Prostate gland (tissue), 2 donors: ENCODE data around the gene GLS.

Experiments used
- CTCF ChIP-seq, 4 experiments: fragments of 200-600 bp in 2 of 4; fragments of 450-650 bp in 2 of 4; sonication (generic) in 2 of 4; IDR thresholded peaks; 1 replicate in 3 of 4; 2 replicates in 1 of 4; pipeline ENCODE4 v1.5.1; 2016 to 2019; ENCODE audit warnings: antibody characterized with exemption in 4 of 4, mild to moderate bottlenecking in 2 of 4, moderate library complexity in 2 of 4
- POLR2A ChIP-seq: fragments of 450-650 bp; IDR thresholded peaks from one replicate; pipeline ENCODE4 v1.6.1; 2016; ENCODE audit warnings: antibody characterized with exemption, mild to moderate bottlenecking
- POLR2AphosphoS5 ChIP-seq: sonication (generic); formaldehyde crosslinking; IDR thresholded peaks from one replicate; pipeline ENCODE4 v1.6.1; 2017; ENCODE audit warnings: antibody characterized with exemption

- TF ChIP-seq CTCF (IDR thresholded peaks at IDR 0.05) (no peak), POLR2AphosphoS5 (no peak), POLR2A (no peak)
Observed at GRCh38 chr2:191003405-191004309, 123.0 kb downstream of the GLS start.
